Fibroblast of skin of abdomen (primary cell): Measurements from ENCODE around the gene SCYL2.
A peak's percentile ranks its signal among the peaks of the same experiment; 100 is the strongest.
"Not testable (repeated sequence)": the region's sequence is repeated elsewhere in the genome, so short reads cannot be mapped to it uniquely, and the experiment has no call there.

ENCODE experiments used
- DNase-seq: peaks from one replicate; pipeline ENCODE4 v3.0.0-alpha.2; 2013

Gene SCYL2

GRCh38 chr12:100331871-100332270 is 64.9 kb downstream of the SCYL2 start:
- DNase-seq, result no peak

GRCh38 chr12:100332852-100333251 is 65.9 kb downstream of the SCYL2 start:
- DNase-seq, result no peak

GRCh38 chr12:100337299-100337698 is 70.3 kb downstream of the SCYL2 start:
- no peak for DNase-seq

GRCh38 chr12:100337727-100338126 is 70.8 kb downstream of the SCYL2 start:
- DNase-seq, result no peak

GRCh38 chr12:100339071-100339470 is 72.1 kb downstream of the SCYL2 start:
- no peak for DNase-seq

- not testable (repeated sequence) for DNase-seq
Observed at GRCh38 chr12:100342897-100343296, 75.9 kb downstream of the SCYL2 start.

GRCh38 chr12:100344351-100344750 is 77.4 kb downstream of the SCYL2 start:
- DNase-seq, result not testable (repeated sequence)

- no peak for DNase-seq
Observed at GRCh38 chr12:100345020-100345767, 78.2 kb downstream of the SCYL2 start.

- DNase-seq, result peak; percentile 2
Observed at GRCh38 chr12:100346660-100347059, 79.7 kb downstream of the SCYL2 start.

GRCh38 chr12:100348657-100349454 is 81.9 kb downstream of the SCYL2 start:
- DNase-seq, result peak; percentile 28

- no peak for DNase-seq
Observed at GRCh38 chr12:100356644-100357223, 89.8 kb downstream of the SCYL2 start, which contains the start of gene SLC17A8. Gene SLC17A8 (plus strand): TSS chr12:100357074. CDS start chr12:100357392, 318 bp downstream.

- no peak for DNase-seq
Observed at GRCh38 chr12:100359248-100359647, 92.3 kb downstream of the SCYL2 start.

- DNase-seq, result peak; percentile 39
Observed at GRCh38 chr12:100359822-100360221, 92.8 kb downstream of the SCYL2 start.

GRCh38 chr12:100360450-100360849 is 93.5 kb downstream of the SCYL2 start:
- DNase-seq, result no peak

GRCh38 chr12:100364324-100364723 is 97.3 kb downstream of the SCYL2 start:
- DNase-seq, result no peak

GRCh38 chr12:100365411-100365810 is 98.4 kb downstream of the SCYL2 start:
- DNase-seq, result no peak

- no peak for DNase-seq
Observed at GRCh38 chr12:100368066-100368465, 101.1 kb downstream of the SCYL2 start.

- no peak for DNase-seq
Observed at GRCh38 chr12:100371146-100371545, 104.2 kb downstream of the SCYL2 start.

GRCh38 chr12:100372853-100373640 is 106.1 kb downstream of the SCYL2 start:
- no peak for DNase-seq

- DNase-seq, result peak; percentile 53
Observed at GRCh38 chr12:100375038-100375735, 108.2 kb downstream of the SCYL2 start.

GRCh38 chr12:100376161-100376560 is 109.2 kb downstream of the SCYL2 start:
- DNase-seq, result no peak

GRCh38 chr12:100381379-100381778 is 114.4 kb downstream of the SCYL2 start:
- no peak for DNase-seq
